GM12875 (cell line): Measurements from ENCODE around the gene CACNA1E.

ENCODE experiments used
- H3K4me3 ChIP-seq: one replicate; pipeline ENCODE4 v1.5.1; 2011; ENCODE audit warnings: low read depth, low read length, control low read depth
- CTCF ChIP-seq: IDR thresholded peaks from 2 replicates; pipeline ENCODE4 v1.5.1; 2011; ENCODE audit warnings: low read depth, mild to moderate bottlenecking, control low read depth, inconsistent platforms, low read length, moderate library complexity, borderline replicate concordance; ENCODE audit not compliant: insufficient read depth

CACNA1E gene

GRCh38 chr1:181806746-181807145 lies 323.4 kb downstream of the CACNA1E start:
- H3K4me3 ChIP-seq: no peak overlapping the region
- no peak for TF ChIP-seq CTCF

GRCh38 chr1:181807251-181807650 lies 323.9 kb downstream of the CACNA1E start:
- no peak for TF ChIP-seq CTCF

GRCh38 chr1:181809991-181810545 lies 326.8 kb downstream of the CACNA1E start:
- no peak for TF ChIP-seq CTCF
- no peak overlapping the region for H3K4me3 ChIP-seq

More at GRCh38 chr1:181807251-181807650, 323.9 kb downstream of the CACNA1E start:
- no peak overlapping the region for H3K4me3 ChIP-seq

- no peak for TF ChIP-seq CTCF
- H3K4me3 ChIP-seq: no peak overlapping the region
These were observed 328.9 kb downstream of the CACNA1E start for GRCh38 chr1:181812208-181812607.

GRCh38 chr1:181813266-181813665 lies 329.9 kb downstream of the CACNA1E start:
- no peak overlapping the region for H3K4me3 ChIP-seq
- no peak for TF ChIP-seq CTCF

GRCh38 chr1:181816608-181817007 lies 333.3 kb downstream of the CACNA1E start:
- TF ChIP-seq CTCF: no peak
- H3K4me3 ChIP-seq: no peak overlapping the region

- no peak overlapping the region for H3K4me3 ChIP-seq
- TF ChIP-seq CTCF: no peak
These were observed 333.8 kb downstream of the CACNA1E start for GRCh38 chr1:181817091-181817490.
